ENCODE results near the gene CENPM.

Gene CENPM

DNA sequence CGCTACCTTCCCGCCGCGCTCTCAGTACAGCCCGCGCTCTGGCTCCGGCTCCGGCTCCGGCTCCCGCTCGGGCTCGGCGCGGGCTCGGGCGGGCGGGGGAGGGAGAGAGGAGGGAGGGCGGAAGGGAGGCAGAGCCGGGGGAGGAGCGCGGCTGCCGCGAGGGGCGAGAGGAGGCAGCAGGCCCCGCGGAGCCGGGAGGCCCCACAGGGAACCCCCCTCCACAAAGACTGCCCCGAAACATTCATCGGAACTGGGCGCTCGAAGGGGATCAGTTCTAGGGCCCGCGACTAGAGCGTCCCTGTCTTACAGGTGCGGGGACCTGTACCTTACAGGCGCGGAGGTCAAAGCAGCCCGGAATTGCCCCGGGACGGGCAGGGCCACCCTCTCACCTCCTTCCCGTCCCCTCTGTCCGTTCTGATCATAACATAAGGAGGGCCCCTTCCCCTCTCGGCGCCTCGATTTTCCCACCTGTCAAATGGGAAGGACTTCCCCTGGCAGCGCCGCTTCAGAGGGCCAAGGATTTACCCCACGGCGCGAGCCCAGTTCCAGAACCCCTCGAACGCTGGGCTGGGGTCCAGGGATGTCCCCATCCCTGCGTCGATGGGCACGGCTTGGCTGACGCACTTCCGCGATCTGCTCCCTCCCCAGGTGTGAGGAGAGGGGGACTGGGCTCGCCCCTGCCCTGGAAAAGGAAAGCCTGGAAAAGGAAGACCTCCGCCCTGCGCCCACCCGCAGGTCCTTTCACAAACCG is 31.7 kb downstream of the CENPM start, which contains the start of gene SHISA8:
SHISA8 (minus strand) TSS at position 40 of the 751 bp plus-strand sequence. CDS start 407 bp downstream, outside the sequence.
- no peak for DNase-seq (ENCODE audit: low read depth in 2 of 2)

DNA sequence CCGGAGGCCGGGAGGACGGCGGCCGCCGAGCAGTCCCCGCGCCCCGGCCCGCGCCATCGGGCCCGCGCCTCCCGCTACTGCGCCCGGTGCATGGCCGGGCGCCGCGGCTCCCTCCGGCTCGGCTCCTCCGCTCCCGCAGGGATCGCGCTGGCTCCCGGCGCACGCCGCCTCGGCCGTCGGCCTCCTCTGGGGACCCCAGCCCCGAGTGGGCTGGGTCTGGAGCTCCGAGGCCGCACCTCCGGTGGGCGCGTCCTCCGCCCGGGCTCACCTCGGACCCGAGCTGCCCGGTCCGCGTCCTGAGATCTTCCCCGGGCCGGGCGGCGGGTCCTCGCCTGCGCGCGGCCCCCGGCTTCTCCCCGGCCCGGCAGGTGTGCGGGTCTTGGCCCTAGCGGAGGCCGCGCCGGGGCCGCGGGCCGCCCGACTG is 32.3 kb downstream of the CENPM start:
- DNase-seq (ENCODE audit: low read depth in 2 of 2): no peak

DNA sequence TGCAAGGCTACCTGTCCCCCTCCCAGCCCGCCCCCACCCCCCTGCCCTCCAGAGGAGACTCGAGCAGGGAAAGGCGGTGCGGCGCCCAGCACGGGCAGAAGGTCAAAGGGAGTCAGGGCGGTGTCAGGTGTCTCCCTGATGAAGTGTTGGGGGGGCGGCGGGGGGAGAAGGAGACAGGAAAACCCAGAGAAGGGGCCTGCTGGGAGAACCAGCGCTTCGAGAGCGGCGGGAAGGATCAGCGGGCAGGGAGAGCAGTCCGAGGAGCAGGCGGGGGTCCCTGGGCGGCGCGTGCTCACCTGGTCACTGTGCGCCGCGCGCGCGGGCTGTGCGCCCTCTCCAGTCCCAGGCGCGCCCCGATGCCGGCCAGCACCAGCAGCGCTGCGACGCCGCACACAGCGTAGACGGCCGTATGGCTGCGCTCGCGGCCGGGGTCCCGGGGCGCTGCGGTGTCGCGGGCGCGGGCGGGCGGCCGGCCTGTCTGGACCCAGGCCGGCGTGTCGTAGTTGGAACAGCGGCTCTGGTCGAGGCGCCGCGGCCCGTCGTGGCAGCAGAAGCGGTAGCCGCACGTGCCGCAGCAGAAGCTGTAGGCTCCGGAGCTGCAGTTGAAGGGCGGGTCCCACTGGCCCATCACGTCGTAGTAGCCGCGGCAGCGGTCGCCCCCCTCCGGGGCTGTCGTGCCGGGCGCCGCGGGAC is 33.0 kb downstream of the CENPM start:
- no peak for DNase-seq (ENCODE audit: low read depth in 2 of 2)

DNA sequence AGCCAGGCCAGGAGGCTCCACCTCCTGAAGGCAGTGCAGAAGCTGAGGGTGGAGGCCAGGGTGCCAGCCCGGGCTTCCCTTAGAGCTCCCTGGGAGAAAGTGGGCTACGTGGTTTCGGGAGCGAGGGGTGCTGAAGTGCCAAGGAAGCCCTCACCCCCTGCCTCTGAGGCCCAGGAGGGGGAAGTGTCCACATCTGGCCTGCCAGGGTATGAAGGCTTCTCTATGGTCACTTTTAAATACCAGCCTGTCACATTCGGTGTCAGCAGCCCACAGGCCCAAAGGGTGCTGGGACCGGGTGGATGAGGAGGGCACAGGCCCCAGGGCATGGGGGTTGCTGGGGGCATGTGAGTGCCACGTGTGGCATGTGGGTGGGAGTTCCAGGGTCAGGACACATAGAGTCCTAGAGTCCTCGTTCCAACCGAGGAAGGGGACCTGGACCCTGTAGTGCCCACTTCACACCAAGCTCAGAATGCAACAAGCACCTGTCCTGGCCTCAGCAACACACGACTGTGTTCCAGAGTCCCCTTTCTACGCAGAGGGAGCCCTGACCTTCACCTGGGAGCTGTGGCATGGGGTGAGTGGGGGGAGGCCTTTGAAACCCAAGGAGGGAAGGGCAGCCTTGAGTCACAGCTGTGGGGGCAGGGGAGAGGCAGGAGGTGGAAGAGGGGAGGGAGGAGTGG is 33.8 kb downstream of the CENPM start:
- DNase-seq (ENCODE audit: low read depth in 2 of 2): no peak

DNA sequence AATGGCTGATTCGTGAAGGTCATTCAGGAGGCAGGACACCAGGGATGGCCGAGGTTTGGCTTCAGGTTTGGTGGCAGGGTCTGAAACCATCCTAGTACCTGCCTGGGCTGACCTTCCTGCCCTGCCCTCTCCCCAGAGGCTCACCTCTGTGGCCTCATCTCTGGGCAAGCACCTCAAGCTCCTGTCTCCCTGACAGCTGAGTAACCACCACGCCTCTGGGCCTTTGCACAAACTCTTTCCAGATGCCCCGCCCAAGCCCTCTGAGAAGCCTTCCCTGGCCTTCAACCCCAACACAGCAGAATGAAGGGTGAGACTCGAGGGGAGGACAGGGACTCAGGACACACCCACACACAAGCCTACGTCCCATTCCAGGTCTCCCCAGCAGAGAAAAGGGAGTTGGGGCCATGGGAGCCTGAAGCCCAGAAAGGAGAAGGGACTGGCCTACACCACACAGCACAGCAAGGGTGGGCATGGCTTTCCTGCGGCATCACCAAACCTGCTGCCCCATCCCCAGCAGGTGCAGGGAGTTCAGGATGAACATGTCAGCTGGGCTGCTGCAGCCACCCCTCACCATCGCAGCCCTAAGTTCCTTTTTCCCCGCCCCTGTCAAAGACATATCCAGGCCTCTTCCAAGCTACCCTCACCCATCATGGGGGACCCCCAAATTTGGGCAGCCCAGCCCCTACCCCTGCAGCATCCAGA is 34.5 kb downstream of the CENPM start:
- DNase-seq (ENCODE audit: low read depth in 2 of 2): no peak

DNA sequence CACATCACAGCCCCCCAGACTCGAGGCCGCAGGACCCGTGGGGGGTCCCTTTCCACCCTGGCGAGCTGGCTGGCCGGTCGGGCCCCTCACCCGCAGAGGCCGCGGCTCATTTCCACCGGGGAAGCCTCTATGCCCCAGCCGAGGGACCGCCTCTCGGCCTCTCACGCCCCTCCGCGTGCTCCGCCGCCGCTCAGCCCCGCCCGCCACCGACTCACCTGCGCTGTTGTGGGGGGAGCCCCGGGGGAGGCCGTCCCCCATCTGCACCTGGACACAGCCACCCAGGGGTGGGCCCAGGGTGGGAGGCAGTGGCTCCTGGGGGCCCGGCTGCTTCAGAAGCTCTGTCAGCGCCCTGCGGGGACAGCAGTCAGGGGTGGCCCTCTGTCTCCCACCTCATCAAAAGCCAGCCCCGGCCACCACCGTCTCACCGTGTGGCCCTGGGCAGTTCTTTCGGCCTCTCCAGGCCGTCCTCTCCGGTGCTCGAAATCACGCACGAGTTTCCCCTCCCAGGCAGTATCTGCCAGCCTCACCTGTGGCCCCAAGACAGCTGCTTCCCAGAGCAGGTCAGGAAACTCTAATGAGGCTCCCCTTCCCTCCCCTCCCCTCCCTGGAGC is 35.8 kb downstream of the CENPM start:
- no peak for DNase-seq (ENCODE audit: low read depth in 2 of 2)

DNA sequence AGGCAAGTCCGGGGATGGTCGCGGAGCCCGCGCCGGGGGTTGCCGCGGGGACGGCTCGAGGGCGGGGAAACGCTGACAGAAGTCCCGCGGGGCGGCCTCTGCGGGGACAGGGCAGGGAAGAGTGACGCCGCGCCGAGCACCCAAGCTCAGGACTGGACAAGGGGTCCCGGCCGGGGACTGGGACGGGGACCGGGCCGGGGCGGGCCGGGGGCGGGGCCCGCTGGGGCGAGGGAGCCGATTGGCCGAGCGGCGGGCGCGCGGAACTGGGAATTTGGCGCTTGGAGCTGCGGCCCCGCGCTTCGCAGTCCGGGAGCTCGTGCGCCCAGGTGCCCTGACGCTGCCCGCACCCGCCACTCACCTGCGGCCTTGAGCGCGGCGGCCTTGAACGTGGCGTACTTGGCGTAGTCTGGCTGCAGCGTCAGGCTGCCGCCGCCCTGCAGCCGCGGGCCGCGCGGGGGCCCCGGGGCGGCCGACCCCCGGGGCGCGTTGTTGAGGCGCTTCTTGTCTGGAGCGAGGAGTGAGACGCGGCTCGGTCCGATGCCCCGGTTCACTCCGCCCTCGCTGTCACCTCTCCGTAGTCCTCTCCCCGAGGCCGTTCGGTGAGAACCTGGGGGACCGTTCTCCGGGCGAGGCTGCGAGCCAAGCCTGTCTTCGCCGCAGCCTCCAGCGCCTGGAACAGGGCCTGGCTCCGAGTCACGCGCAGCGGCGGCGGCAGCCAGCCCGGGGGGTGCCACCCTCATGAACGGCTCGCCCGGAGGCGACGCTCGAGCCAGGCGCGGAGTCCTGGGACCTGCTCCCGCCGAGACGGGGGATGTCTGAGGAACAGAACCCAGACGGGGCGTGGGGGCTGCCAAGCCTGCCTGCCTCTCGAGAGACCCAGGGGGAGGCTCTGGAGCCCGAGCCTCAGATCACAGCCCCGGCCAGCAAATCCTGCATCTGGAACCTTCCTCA is 36.6 kb downstream of the CENPM start:
- no peak for DNase-seq (ENCODE audit: low read depth in 2 of 2)

DNA sequence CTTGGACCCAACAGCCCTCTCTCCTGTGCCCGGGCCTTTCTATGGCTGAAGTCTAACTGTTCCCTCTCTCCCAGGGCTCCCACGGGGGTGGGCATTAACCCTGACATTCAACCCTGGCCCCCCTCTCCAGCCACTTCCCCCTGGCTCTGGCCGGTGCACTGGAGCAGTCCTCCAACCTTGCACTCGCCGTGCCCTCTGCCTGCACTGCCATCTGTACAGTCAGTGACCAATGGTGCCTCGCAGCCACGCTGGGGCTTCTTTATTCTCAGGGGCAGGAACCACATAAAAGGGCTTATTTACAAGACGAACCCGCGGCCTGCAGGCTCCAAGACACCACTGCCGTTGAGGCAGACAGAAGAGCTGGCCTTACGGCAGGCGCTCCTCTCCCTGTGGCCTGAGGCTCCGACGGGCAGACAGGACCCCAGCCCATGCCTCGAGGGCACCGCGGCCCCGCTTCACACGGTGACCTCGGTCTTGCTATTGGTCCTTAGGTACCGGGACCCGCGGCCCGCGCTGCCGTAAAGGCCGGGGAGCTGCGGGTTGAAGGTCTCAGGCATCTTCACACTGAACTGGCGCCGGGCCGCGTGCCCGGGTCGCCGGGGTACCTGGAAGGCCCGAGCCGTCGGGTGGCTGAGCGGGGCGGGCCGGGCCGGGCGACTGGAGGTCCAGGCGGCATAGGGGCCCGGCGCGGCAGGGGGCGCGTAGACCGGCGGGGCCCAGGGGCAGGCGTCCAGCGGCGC is 37.5 kb downstream of the CENPM start:
- no peak for DNase-seq (ENCODE audit: low read depth in 2 of 2)

DNA sequence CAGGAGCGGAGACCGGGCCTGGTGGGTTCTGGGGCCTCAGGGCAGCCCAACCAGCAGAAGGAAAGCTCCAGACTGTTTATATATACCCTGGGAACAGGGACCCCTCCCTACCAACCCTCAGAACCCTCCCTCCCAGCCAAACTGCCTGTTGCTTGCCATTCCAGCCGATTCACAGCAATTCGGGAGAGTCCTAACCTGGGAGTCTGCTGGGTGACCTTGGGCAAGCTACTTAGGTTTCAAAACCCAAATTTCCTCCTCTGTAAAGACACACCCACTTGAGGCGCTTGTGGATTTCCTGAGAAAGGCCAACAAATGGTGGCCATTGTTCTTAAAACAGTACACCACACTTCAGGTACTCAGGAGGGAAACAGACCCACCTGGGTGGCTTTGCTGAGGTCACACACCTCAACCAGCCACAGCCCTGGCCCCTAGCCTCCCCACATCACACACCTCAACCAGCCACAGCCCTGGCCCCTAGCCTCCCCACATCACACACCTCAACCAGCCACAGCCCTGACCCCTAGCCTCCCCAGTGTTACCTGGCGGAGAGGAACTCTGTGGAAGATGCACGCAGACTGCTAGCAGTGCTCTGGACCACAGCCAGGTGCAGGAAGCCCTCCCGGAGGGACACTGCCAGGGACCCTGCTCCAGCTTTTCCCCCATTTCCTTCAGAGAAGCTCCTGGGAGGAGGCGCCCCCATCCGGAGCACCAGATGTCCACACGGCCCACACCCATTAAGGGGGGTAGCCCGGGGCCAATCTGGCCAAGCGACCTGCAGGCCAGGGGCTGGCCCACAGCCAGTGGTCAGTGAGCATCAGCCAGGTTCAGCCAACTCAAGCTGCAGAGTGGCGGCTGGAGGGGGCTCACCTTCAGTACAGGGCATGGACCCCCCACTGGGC is 38.3 kb downstream of the CENPM start:
- DNase-seq (ENCODE audit: low read depth in 2 of 2): no peak

DNA sequence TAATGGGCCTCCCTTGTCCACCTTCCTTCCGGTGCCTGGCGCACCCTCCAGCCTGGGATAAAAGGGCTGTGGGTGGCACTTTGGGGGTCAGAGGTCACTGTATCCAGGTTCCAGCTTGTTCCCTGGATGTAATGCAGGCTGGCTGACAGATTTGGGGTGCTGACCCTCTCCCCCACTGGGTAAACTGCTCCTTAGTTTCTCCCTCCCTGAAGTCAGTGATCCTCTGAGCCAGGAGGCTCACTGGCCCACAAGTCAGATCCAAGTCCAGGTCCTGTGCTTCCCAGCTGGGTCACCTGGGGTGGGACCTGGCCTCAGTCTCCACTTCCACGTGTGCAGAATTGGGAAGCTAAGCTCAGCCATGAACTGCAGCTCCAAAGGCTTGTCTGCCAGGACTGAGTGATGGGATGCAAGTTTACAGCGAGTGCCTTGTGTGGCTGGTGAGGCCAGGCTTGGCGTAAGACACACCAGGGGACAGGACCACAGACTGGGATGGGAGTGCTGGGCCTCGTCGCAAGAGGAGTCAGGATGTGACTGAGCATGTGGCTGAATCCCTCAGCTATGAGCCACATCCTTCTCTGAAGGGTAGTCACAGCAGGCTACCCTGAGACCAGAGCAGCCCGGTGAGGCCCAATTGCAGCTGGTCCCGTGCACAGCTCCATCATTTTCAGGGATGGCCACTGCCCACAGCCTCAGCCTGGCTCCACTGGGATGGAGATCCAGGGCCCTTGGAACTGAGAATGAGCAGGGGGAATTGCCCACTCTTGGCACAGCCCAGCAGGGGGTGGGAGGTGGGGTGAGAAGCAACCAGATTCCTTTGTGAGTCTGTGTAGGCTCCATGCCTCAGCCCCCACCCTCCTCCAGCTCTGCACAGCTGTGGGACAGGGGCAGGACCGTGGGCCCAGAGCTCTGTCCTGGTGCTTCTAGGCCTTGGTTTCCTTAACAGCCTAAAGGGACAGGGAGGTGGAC is 39.2 kb downstream of the CENPM start:
- DNase-seq (ENCODE audit: low read depth in 2 of 2): no peak

DNA sequence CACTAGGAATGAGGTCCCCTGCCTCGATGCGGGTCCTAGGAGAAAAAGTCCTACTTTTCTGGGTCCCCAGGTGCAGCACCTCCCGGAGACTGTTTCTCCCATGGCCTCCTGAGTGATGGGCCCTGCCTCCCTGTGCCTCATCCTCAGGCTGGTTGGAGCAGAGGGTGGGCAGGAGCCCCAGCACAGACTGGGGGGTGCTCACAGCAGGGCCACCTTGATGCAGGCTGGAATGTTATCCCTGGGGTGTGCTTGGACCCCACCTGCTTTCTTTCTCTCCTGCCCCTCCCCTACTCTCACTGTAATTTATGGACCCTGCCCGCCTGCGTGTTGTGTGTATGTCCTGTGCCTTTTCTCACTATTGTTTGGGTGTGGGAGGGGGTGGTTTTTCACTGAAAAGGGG is 40.1 kb downstream of the CENPM start:
- no peak for DNase-seq (ENCODE audit: low read depth in 2 of 2)

DNA sequence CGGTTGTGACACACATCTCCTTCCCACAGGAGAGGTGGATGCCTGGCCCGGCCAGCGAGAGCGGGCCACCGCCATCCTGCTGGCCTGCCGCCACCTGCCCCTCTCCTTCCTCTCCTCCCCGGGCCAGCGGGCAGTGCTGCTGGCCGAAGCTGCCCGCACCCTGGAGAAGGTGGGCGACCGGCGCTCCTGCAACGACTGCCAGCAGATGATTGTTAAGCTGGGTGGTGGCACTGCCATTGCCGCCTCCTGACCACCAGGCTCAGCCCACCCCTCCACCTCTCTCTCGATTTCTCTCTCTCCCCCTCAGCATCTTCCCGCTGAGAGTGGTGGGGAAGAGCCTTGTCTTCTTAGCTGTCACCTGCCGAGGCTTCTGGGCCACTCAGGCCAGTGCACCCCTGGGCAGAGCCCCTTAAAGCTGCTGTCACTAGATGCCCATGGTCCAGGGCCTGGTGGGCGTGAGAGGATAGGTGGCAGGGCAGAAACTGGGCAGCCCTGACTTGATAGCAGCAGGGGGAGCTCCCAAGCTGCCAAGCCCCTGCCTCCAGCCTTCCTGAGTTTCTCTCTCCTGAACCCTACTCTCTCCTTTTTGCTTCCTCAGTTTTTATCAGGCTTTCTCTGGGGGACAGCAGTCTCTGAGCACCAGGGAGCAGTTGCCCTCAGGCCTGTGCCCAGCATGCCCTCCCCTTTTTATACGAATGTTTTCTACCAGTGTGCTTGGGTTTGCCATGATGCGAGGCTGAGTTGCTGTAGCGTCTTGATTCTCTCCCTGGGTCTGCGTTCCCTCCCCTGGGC is 41.3 kb downstream of the CENPM start:
- DNase-seq (ENCODE audit: low read depth in 2 of 2): no peak

DNA sequence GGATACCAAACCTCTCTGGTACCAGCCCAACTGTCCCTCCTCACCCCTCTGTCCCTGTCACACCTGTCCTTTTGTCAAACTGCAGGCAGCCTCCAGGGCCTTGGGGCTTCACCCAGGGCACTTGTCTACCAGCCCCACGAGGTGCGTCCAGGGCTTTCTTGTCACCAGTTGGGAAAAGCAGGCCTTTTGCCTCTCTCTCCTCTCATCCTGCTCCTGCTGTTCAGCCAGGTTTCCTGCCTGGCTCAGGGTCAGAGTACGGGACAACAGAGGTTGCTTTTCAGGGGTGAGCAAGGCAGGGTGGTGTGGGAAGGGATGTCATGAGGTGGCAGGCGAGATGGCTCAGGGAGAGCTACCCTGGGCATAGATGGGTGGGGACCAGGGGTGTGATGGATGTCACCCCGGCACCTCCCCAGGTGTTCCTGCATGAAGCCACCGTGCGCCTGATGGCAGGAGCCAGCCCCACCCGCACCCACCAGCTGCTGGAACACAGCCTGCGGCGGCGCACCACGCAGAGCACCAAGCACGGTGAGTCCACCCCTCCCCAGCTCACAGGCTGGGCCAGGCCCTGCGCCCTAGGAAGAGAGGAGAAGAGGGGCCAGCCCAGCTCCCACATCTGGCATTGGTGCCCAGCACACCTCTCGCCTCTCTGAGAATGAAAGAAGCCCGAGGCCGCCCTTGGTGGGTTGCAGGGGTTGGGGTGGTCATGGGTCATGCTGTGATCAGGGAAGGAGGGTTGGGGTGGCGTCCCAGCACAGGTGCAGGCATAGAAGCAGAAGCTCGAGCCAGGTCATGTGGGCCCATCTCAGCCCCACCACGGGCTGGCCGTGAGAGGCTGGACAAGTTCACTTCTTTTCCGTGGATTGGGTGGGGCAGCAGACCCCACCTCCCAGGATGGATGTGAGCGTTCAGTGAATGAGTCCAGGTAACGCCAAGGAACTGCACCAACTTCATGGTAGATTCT is 42.2 kb downstream of the CENPM start:
- no peak for DNase-seq (ENCODE audit: low read depth in 2 of 2)

DNA sequence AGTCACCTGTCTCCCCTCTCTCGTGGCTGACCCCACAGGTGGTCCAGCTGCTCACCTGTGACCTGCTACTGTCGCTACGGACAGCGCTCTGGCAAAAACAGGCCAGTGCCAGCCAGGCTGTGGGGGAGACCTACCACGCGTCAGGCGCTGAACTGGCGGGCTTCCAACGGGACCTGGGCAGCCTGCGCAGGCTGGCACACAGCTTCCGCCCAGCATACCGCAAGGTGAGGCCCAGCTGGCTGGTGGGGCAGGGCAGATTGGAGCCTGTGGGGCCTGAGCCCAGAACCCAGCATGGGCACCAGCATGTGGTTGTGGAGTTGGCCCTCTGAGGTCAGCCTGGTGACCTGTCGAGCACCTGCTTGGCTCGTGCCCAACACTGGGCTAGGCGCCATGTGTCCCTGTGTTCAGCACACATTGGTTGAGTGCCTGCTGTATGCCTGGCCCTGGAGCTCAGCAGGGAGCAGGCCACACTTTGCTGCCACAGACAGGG is 44.0 kb downstream of the CENPM start:
- DNase-seq (ENCODE audit: low read depth in 2 of 2): no peak

DNA sequence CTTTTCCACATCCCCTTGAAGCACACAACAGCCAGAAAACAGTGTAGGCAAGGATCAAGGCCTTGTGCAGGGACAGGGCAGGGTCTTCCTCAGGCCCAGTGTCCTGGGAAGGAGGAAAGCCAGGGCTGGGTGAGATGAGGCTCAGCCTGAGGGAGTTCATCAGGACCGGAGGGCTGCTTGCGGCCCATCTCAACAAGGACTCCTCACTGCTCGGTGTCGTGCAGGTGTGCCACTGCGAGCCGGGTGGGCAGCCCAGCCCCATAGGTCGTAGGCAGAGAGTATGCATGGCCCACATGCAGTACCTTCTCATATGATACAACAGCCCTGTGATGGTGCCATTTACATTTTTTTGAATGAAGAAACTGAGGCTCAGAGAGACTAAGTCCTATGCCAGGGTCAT is 44.9 kb downstream of the CENPM start:
- no peak for DNase-seq (ENCODE audit: low read depth in 2 of 2)

Measured in fibroblast of skin of left biceps (primary cell).